HEK293 (cell line): ENCODE results near the gene CCDC28B.
A peak's percentile ranks its signal among the peaks of the same experiment; 100 is the strongest.

Experiments used
- CTCF ChIA-PET: fragments of 350-600 bp; formaldehyde crosslinking; extraction: SDS; loops from one replicate; lab custom pipeline; 2021; ENCODE audit warnings: antibody characterized with exemption; lab: Yijun Ruan, JAX
- POLR2A ChIA-PET: fragments of 300-600 bp; formaldehyde crosslinking; extraction: SDS; loops from one replicate; lab custom pipeline; 2020; ENCODE audit warnings: antibody characterized with exemption, inconsistent platforms; lab: Yijun Ruan, JAX
- H3K27ac ChIP-seq: fragments of 200-500 bp; sonication (Bioruptor generic); 2 replicates; pipeline ENCODE4 v1.5.1; 2014; ENCODE audit warnings: low read depth, low read length, control low read depth, inconsistent platforms; ENCODE audit errors: extremely low read depth
- H3K36me3 ChIP-seq, 2 experiments: fragments of 200-500 bp in 1 of 2; sonication (Bioruptor generic) in 1 of 2; 1 replicate in 1 of 2; 2 replicates in 1 of 2; pipeline ENCODE4 v1.5.1; 2014 to 2017; ENCODE audit warnings: inconsistent platforms in 2 of 2, low read length in 2 of 2; ENCODE audit not compliant: control insufficient read depth in 2 of 2, insufficient read depth in 1 of 2
- H3K4me1 ChIP-seq: fragments of 200-500 bp; sonication (Bioruptor generic); 2 replicates; pipeline ENCODE4 v1.5.1; 2014; ENCODE audit warnings: mild to moderate bottlenecking, low read length, inconsistent platforms; ENCODE audit not compliant: control insufficient read depth, insufficient read depth
- H3K4me3 ChIP-seq: 2 replicates; pipeline ENCODE4 v1.5.1; 2011; ENCODE audit warnings: low read depth, mild to moderate bottlenecking, control low read depth, low read length, moderate library complexity
- H3K9me3 ChIP-seq: fragments of 200-500 bp; sonication (Bioruptor generic); 2 replicates; pipeline ENCODE4 v1.5.1; 2014; ENCODE audit warnings: low read depth, low read length, inconsistent platforms; ENCODE audit not compliant: control insufficient read depth, insufficient read depth
- BCL11B ChIP-seq: fragments of 450-650 bp; formaldehyde crosslinking; IDR thresholded peaks from 2 replicates; pipeline ENCODE4 v1.5.1; 2016; ENCODE audit warnings: low read depth, missing biosample characterization, missing genetic modification characterization
- GLIS2 ChIP-seq: fragments of 450-650 bp; formaldehyde crosslinking; IDR thresholded peaks from 2 replicates; pipeline ENCODE4 v1.5.1; 2016; ENCODE audit warnings: missing biosample characterization, missing genetic modification characterization
- MYNN ChIP-seq: fragments of 450-650 bp; formaldehyde crosslinking; IDR thresholded peaks from 2 replicates; pipeline ENCODE4 v1.5.1; 2016; ENCODE audit warnings: missing biosample characterization, missing genetic modification characterization, borderline replicate concordance
- ZBTB17 ChIP-seq: fragments of 450-650 bp; formaldehyde crosslinking; IDR thresholded peaks from 2 replicates; pipeline ENCODE4 v1.5.1; 2016; ENCODE audit warnings: missing biosample characterization, missing genetic modification characterization
- ZIC2 ChIP-seq: fragments of 450-650 bp; formaldehyde crosslinking; IDR thresholded peaks from 2 replicates; pipeline ENCODE4 v1.5.1; 2016; ENCODE audit warnings: missing biosample characterization, missing genetic modification characterization
- ZNF366 ChIP-seq: fragments of 450-650 bp; formaldehyde crosslinking; conservative IDR thresholded peaks from 2 replicates; pipeline ENCODE4 v1.5.1; 2016; ENCODE audit warnings: missing biosample characterization, missing genetic modification characterization
- ZNF391 ChIP-seq: fragments of 450-650 bp; formaldehyde crosslinking; IDR thresholded peaks from 2 replicates; pipeline ENCODE4 v1.5.1; 2016; ENCODE audit warnings: low read depth, missing biosample characterization, missing genetic modification characterization, borderline replicate concordance
- ZNF549 ChIP-seq: fragments of 450-650 bp; IDR thresholded peaks from 2 replicates; pipeline ENCODE4 v1.5.1; 2018; ENCODE audit warnings: missing biosample characterization, missing genetic modification characterization, mild to moderate bottlenecking, inconsistent platforms, moderate library complexity
- ZNF585B ChIP-seq: fragments of 450-650 bp; formaldehyde crosslinking; IDR thresholded peaks from 2 replicates; pipeline ENCODE4 v1.5.1; 2016; ENCODE audit warnings: missing biosample characterization, missing genetic modification characterization
- ZNF600 ChIP-seq: fragments of 450-650 bp; formaldehyde crosslinking; IDR thresholded peaks from 2 replicates; pipeline ENCODE4 v1.5.1; 2016; ENCODE audit warnings: missing biosample characterization, missing genetic modification characterization
- ZNF664 ChIP-seq: fragments of 450-650 bp; formaldehyde crosslinking; IDR thresholded peaks from 2 replicates; pipeline ENCODE4 v1.5.1; 2016; ENCODE audit warnings: missing biosample characterization, missing genetic modification characterization
- ZNF747 ChIP-seq: fragments of 450-650 bp; formaldehyde crosslinking; IDR thresholded peaks from 2 replicates; pipeline ENCODE4 v1.5.1; 2016; ENCODE audit warnings: missing biosample characterization, missing genetic modification characterization
- ZNF792 ChIP-seq: fragments of 450-650 bp; formaldehyde crosslinking; IDR thresholded peaks from 2 replicates; pipeline ENCODE4 v1.5.1; 2016; ENCODE audit warnings: missing biosample characterization, missing genetic modification characterization
- TF ChIP-seq, protein P1 (sequence below): fragments of 450-650 bp; formaldehyde crosslinking; IDR thresholded peaks from 2 replicates; pipeline ENCODE4 v1.5.1; 2016; ENCODE audit warnings: missing biosample characterization, missing genetic modification characterization
- TF ChIP-seq, protein P2 (sequence below): fragments of 450-650 bp; formaldehyde crosslinking; IDR thresholded peaks from 2 replicates; pipeline ENCODE4 v1.5.1; 2016; ENCODE audit warnings: missing biosample characterization, missing genetic modification characterization
- TF ChIP-seq, protein P3 (sequence below): fragments of 450-650 bp; formaldehyde crosslinking; IDR thresholded peaks from 2 replicates; pipeline ENCODE4 v1.5.1; 2016; ENCODE audit warnings: missing biosample characterization, missing genetic modification characterization

Gene CCDC28B

DNA sequence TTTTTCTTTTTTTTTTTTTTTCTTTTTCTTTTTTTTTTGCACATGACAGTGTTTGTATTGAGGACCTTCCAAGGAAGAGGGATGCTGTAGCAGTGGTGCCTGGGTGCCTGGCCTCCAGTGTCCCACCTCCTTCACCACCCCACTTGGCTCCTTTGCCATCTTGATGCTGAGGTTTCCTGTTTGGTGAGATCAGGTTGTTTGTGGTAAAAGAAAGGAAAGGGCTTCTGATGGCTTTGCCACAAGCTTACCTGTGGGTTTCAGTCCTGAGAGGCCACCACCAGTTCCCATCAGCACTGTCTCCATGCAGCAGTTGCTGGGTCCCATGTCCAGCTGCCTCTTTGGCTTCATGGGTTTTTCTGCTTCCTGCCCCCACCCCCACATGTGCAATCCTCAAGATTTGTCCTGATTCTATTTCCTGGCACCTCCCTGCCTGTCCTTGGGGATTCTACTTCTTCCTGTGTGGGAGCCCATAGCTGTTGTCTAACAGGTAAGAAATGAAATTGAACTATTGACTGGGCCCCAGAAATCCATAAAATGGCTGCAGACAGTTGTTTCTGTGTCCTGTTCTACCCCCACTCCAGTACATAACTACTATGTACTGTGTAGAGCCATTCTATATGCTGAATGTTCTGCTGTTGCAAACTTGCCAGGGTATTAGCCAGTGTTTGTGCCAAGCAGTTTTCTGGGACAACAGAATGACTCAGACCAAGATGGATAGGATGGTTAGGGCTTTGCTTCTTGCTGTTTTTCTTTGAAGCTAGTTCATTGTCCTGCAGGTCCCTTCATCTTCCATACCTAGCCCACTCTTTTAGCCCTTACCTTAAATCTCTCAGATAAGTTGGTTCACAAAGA, 4.2 kb upstream of the CCDC28B start:
- TF ChIP-seq, protein P1, sequence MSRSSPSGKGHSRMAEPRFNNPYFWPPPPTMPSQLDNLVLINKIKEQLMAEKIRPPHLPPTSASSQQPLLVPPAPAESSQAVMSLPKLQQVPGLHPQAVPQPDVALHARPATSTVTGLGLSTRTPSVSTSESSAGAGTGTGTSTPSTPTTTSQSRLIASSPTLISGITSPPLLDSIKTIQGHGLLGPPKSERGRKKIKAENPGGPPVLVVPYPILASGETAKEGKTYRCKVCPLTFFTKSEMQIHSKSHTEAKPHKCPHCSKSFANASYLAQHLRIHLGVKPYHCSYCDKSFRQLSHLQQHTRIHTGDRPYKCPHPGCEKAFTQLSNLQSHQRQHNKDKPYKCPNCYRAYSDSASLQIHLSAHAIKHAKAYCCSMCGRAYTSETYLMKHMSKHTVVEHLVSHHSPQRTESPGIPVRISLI (tag by site-specific recombination): peak; percentile 63; the same call in 1 of the 2 replicates
- TF ChIP-seq ZNF585B (no peak), MYNN (tag by site-specific recombination) (no peak), ZNF600 (tag by site-specific recombination) (peak; percentile 41), ZNF391 (tag by site-specific recombination) (no peak), ZNF747 (tag by site-specific recombination) (no peak), ZBTB17 (no peak), ZNF792 (tag by site-specific recombination) (no peak), BCL11B (no peak)
- TF ChIP-seq, protein P2, sequence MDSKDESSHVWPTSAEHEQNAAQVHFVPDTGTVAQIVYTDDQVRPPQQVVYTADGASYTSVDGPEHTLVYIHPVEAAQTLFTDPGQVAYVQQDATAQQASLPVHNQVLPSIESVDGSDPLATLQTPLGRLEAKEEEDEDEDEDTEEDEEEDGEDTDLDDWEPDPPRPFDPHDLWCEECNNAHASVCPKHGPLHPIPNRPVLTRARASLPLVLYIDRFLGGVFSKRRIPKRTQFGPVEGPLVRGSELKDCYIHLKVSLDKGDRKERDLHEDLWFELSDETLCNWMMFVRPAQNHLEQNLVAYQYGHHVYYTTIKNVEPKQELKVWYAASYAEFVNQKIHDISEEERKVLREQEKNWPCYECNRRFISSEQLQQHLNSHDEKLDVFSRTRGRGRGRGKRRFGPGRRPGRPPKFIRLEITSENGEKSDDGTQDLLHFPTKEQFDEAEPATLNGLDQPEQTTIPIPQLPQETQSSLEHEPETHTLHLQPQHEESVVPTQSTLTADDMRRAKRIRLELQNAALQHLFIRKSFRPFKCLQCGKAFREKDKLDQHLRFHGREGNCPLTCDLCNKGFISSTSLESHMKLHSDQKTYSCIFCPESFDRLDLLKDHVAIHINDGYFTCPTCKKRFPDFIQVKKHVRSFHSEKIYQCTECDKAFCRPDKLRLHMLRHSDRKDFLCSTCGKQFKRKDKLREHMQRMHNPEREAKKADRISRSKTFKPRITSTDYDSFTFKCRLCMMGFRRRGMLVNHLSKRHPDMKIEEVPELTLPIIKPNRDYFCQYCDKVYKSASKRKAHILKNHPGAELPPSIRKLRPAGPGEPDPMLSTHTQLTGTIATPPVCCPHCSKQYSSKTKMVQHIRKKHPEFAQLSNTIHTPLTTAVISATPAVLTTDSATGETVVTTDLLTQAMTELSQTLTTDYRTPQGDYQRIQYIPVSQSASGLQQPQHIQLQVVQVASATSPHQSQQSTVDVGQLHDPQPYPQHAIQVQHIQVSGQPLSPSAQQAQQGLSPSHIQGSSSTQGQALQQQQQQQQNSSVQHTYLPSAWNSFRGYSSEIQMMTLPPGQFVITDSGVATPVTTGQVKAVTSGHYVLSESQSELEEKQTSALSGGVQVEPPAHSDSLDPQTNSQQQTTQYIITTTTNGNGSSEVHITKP (tag by site-specific recombination): no peak
- Histone ChIP-seq H3K27ac (no peak overlapping the region), H3K9me3 (no peaks in the 10 kb centered on the region), H3K4me1 (no peaks in the 10 kb centered on the region; the same call in 1 of the 2 replicates), H3K36me3 (peaks cover 16 to 79% of the 10 kb centered on the region in 2 experiments; a peak in 2 of 3 replicates), H3K4me3 (no peak overlapping the region)
- POLR2A ChIA-PET: interaction anchor here (0.5 to 5.0 kb wide), 7 partner anchors 8 to 140 kb away, joined by 3 to 25 read pairs (median 4); partner anchors contain the start of genes MARCKSL1 and TXLNA
- CTCF ChIA-PET: interaction anchor here (0.5 to 0.7 kb wide), 2 partner anchors 31 to 109 kb away, joined by 3 to 4 read pairs; no protein-coding TSS in a partner anchor

DNA sequence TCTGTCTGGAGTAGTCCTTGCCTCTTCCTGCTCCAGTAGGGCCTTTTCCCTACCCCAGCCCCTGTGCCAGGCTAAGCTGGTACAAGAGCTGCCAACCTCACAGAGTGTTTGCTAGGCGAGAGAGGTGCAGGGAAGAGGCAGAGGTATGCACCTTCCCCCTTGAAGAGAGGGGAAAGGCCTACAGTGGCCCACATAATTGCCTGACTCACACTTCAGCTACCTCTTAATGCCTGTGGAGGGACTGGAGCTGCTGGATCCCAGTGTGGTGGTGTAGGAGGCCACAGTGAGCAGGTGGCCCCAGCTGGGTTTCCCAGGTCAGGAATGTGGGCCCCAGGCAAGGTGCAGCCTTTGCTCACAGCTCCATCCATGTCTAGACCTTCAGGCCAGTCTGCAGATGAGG, 3.3 kb upstream of the CCDC28B start:
- Histone ChIP-seq H3K36me3 (peaks cover 13 to 71% of the 10 kb centered on the region in 2 experiments; a peak in 2 of 3 replicates), H3K4me3 (no peak overlapping the region), H3K4me1 (no peaks in the 10 kb centered on the region; the same call in 1 of the 2 replicates), H3K9me3 (no peaks in the 10 kb centered on the region), H3K27ac (no peak overlapping the region)
- TF ChIP-seq ZNF366 (tag by site-specific recombination): 0 out of 2 replicates have a peak, but pooled peaks have one; percentile 22
- no peak for TF ChIP-seq ZNF664 (tag by site-specific recombination)
- TF ChIP-seq BCL11B: no peak
- TF ChIP-seq, protein P3, sequence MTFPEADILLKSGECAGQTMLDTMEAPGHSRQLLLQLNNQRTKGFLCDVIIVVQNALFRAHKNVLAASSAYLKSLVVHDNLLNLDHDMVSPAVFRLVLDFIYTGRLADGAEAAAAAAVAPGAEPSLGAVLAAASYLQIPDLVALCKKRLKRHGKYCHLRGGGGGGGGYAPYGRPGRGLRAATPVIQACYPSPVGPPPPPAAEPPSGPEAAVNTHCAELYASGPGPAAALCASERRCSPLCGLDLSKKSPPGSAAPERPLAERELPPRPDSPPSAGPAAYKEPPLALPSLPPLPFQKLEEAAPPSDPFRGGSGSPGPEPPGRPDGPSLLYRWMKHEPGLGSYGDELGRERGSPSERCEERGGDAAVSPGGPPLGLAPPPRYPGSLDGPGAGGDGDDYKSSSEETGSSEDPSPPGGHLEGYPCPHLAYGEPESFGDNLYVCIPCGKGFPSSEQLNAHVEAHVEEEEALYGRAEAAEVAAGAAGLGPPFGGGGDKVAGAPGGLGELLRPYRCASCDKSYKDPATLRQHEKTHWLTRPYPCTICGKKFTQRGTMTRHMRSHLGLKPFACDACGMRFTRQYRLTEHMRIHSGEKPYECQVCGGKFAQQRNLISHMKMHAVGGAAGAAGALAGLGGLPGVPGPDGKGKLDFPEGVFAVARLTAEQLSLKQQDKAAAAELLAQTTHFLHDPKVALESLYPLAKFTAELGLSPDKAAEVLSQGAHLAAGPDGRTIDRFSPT (tag by site-specific recombination): 0 out of 2 replicates have a peak, but pooled peaks have one; percentile 35
- no peak for TF ChIP-seq ZNF549 (tag by site-specific recombination)
- 0 out of 2 replicates have a peak, but pooled peaks have one; percentile 17 for TF ChIP-seq GLIS2 (tag by site-specific recombination)
- TF ChIP-seq ZIC2: peak; percentile 20; the same call in 1 of the 2 replicates
- POLR2A ChIA-PET: interaction anchor here (0.7 to 5.0 kb wide), 8 partner anchors 9 to 139 kb away, joined by 3 to 25 read pairs (median 4); partner anchors contain the start of genes MARCKSL1 and TXLNA
- CTCF ChIA-PET: no interaction called here
